Activated T-helper 1 cell treated with Interleukin-2 at 50 U/mL for 16 hours (primary cell): ENCODE data around the gene BCAS1.
A peak's percentile ranks its signal among the peaks of the same experiment; 100 is the strongest.

ENCODE experiments used
- DNase-seq: peaks from one replicate; pipeline ENCODE4 v3.0.0-alpha.2; 2020; ENCODE audit warnings: low read depth

Gene BCAS1

DNA sequence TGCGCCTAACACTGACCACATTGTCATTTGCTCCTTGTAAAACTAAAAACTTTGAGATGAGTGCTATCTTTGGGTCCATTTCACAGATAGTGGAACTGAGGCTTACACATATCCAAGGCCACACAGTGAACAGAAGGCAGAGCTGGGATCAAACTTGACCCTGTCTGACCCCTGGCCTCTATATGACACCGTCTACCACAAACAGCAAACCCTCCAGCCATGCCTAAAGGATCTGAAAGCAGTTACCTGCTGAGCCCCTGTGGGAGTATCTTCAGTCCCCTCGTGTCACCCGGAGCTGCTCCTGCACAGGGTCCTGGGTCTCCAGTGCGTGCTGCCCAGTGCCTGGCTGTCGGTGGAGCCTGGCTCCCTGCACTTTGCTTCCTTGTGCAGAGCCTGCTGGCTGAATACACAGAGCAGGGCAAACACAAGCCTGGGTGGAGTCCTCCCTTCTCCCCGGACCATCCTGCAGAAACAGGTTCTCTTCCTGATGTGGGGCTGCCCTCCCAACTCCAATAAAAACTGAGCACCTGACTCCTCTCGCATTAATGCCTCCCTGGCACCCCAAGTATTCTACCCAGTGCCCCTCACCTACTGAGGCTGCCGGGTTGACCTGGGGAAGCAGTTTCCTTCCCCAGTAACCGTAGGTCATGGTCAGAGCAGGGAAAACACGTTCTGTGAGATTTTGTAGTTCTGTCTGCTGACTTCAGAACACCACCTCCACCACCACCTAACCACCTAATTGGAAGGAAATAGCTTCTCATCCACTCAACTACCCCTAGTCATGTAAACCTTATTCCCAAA lies at the start of gene BCAS1:
BCAS1 (minus strand) TSS at position 408 of the 801 bp plus-strand sequence. CDS start 11,876 bp downstream, outside the sequence.
- DNase-seq, result no peak

DNA sequence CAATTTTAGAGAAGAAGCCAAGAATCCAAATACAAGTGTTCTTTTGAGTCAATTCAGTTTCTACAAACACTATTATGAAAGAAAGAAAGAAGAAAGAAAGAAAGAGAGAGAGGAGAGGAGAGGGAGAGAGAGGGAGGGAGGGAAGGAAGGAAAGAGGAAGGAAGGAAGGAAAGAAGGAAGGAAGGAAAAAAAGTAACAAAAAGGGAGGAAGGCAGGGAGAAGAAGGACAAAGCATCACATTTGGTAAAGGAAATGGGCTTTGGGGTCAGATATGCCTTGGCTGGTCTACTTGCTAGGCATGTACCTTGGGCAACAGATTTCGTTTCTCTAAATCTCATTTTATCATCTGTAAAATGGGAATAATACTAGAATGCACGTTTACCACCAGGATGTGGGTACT lies 49.4 kb upstream of the BCAS1 start:
- no peak for DNase-seq

DNA sequence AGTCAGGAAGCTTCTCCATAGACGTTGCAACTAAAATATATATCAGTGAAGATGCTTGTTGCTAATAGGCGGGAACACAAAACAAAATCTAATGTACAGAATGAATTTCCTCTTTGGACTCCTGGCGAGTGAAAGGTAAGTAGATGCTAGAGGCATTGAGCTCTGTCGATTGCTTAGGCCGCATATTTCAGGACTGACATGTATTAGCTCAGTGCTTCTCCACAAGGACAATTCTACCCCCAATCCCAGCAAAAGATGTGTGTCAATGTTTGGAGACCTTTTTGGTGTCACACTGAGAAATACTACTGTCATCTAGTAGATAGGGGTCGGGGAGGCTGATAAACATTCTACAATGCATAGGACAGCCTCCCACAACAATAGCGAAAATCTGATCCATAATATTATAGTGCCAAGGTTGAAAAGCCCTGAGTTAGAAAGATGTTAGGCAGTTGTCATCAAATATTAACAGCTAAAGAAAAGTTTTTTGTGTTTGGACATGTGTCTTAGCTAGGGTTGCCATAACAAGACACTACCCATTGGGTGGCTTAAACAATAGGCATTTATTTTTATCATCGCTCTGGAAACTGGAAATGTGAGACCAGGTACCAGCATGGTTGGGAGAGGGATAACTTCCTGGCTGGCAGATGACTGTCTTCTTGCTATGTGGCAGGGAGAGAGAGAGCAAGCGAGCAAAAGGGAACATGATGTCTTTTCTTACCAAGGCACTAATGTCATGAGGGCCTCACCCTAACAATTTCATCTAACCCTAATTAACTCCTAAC lies 48.0 kb upstream of the BCAS1 start:
- no peak for DNase-seq

DNA sequence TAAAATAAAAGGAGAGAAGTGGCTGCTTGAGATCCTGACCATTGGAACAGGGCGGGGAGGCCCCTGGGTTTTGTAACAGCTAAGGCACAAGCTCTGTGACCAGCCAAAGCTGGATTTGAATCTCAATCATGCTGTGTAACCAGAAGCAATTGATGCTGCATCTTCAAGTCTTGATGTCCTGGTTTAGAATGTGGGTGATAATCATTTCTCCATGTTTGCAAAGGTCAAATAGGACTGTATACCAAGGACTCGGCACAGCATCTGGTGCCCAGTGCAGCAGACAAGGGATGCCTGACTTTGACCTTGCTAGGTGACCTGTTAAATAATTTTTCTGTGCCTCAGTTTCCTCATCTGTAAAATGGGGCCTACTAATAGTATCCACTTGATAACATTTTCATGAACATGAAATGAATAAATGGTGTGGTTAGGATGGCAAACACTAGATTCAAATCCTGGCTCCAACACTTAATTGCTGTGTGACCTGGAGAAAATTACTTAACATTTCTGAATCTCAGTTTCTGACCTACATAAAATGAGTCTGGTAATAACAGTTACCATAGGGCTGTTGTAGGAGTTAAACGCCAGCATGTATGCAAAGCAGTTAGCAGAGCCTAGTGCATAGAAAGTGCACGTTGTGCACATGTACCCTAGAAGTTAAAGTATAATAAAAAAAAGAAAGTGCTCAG lies 46.3 kb upstream of the BCAS1 start:
- DNase-seq, result no peak

DNA sequence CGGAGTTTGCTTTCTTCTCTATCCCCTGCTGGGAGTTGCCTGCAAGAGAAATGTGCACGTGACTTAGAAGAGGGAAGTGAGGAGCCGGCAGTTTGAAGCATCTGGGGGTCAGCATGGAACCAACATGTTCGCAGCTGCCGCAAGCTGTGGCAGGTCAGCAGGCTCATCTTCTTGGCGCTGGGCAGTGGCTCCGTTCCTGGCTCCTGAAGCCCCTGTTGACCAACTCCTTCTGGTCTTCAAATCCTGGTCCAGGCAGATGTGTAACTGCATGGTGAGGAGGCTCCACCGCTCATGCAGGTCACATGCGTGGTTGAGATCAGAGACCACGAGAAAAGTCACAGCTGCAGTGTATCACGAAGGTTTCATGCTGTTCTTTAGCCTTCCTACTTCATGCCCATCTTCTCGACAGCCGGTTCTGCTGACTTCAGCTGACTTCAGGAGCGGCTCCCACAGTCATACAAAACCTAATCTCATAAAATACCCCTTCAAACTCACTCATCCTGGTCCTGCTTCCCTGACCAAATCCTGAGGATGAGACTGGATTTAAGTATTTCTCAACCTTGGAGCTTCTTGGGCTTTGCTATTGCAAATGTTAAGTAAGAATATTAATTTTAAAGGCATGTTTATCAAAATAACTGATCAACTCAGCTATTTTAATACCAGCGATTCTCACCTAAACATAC lies 44.9 kb upstream of the BCAS1 start:
- DNase-seq, result no peak

GRCh38 chr20:54114109-54114508 lies 43.7 kb upstream of the BCAS1 start:
- DNase-seq, result no peak

GRCh38 chr20:54113566-54113965 lies 43.2 kb upstream of the BCAS1 start:
- no peak for DNase-seq

GRCh38 chr20:54112221-54112884 lies 42.0 kb upstream of the BCAS1 start:
- DNase-seq, result no peak

DNA sequence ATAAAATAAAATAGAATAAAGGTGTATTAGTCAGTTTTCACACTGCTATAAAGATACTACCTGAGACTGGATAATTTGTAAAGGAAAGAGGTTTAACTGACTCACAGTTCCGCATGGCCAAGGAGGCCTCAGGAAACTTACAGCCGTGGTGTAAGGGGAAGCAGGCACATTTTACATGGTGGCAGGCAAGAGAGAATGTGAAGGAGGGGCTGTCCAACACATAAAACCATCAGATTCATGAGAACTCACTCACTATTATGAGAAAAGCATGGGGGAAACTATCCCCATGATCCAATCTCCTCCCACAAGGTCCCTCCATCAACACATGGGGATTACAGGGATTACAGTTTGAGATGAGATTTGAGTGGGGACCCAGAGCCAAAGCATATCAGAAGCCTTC lies 41.1 kb upstream of the BCAS1 start:
- no peak for DNase-seq

DNA sequence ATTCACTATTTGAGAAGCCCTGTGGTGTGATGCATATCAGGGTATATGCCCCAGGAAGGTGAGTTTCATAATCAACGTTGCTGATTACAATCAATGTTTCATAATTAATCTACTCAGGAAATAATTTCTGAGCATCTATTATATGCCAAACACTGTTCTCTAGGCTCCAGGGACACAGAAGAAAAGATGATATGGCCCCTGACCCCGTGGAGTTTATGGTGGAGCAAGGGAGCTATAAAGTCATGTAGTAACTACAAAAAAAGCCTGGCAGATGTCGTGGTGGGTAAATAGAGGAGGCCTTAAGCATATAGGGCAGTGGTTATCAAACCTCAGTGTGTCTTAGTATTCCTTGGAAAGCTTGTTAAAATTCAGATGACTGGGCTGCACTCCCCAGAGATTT lies 40.1 kb upstream of the BCAS1 start:
- DNase-seq, result no peak

- DNase-seq, result no peak
These were observed 39.6 kb upstream of the BCAS1 start for GRCh38 chr20:54110041-54110440.

- no peak for DNase-seq
These were observed 38.4 kb upstream of the BCAS1 start for GRCh38 chr20:54108817-54109216.

DNA sequence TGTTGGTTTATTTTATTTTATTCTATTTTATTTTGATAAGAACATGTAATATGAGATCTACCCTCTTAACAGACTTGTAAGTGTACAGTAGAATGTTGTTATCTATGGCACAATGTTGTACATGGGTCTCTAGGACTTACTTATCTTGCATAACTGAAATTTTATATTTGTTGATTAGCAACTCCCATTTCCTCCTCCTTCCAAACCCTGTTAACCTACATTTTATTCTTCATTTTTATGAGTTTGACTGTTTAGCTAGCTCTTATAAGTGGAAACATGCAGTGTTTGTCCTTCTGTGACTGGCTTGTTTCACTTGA lies 37.9 kb upstream of the BCAS1 start:
- DNase-seq, result no peak

GRCh38 chr20:54107600-54108325 lies 37.4 kb upstream of the BCAS1 start:
- no peak for DNase-seq

GRCh38 chr20:54107181-54107580 lies 36.8 kb upstream of the BCAS1 start:
- no peak for DNase-seq

GRCh38 chr20:54106162-54106561 lies 35.8 kb upstream of the BCAS1 start:
- DNase-seq, result no peak

DNA sequence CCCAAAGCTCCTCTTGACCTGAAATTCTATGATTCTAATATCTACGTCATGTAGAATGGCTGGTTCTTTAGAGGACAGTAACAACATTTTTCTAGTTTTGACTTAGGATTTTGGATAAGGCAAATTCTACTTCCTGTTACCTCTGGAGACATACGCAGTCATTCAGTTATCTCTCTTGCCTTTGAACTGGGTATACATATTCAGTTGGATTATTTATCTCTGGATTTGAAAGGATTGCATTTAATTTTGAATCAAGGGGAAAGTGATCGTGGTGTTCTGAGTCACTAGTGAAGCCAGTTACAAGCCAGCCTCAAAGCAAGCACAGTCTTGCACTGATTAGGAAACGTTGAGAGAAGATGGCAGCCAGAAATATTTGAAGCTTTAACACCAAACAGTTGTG lies 35.3 kb upstream of the BCAS1 start:
- DNase-seq, result no peak

DNA sequence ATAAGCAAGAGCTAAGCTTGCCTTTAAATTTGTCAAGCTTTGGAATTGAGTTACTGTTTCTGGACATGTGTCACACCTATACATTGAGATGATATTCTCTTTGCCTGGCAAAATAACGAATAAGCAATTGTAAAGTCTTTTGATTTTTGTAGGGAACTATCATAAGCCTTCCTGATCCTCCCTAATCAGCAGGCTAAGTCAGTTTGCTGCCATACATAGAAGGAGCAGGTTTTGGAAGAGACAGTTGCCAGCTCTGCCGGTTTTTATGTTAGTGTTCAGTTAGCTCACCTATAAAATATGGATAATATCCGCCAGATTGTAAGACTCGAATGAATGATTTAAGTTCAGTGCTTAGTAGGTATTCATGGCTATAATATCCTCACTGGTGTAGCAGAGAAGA lies 34.4 kb upstream of the BCAS1 start:
- DNase-seq, result no peak

DNA sequence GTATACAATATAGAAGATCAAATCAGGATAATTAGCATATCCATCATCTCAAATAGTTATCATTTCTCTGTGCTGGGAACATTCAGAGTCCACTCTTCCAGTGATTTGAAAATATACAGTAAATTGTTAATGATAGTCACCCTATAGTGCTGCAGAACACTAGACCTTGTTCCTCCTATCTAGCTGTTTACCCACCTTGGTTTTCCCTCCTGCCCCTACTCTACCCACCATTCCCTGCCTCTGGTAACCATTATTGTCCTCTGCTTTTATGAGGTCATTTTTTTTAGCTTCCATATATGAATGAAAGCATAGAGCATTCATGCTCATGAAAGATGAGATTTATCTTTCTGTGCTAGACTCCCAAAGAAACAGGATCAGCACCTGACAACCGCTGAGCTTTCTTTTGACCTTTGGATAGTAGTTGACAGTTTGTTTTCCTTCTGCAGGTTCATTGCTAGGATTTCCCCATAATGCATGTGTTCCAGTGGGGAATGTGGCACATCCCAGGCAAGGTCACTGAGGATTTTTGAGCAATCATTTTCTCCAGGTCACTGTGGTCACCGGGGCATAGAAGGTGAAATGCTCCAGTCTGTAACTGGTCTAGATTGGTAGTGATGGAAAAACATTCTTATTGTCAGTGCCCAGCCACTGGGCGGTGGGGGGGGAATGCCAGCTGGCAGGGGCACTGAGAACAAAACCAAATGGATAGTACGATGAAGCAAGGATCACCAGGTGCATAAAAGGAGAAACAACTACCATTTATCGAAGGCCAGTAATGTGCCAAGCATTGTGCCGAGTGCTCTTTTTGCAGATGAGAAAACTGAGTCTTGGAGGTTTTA lies 33.6 kb upstream of the BCAS1 start:
- DNase-seq, result no peak

GRCh38 chr20:54103067-54103761 lies 32.8 kb upstream of the BCAS1 start:
- peak; percentile 35 for DNase-seq
